MCF 10A (cell line): ENCODE measurements around the gene LMF2. TPM values are rescaled to one million over a fixed set of nuclear protein-coding genes. Genes with fewer than 3 reads are reported as not detected.

ENCODE experiments used
- BruUV-seq: library from RNA; stranded (reverse); fragments of 400-500 nt; replicated peaks from 2 replicates; lab custom pipeline; 2021; lab: Mats Ljungman, UMichigan
- CTCF ChIA-PET: fragments of 300-600 bp; sonication (Branson Sonifier 250); formaldehyde crosslinking; extraction: SDS; loops from one replicate; lab custom pipeline; 2021; ENCODE audit warnings: antibody characterized with exemption, inconsistent platforms; lab: Yijun Ruan, JAX
- POLR2A ChIA-PET: fragments of 300-600, 350-650 bp; sonication (Branson Sonifier 250); formaldehyde crosslinking; extraction: SDS; loops from one replicate; lab custom pipeline; 2020; ENCODE audit warnings: antibody characterized with exemption, inconsistent platforms; lab: Yijun Ruan, JAX
- DNase-seq: peaks from one replicate; pipeline ENCODE4 v3.0.0-alpha.2; 2018; ENCODE audit not compliant: unreplicated experiment
- H3K27ac Mint-ChIP-seq: one replicate; pipeline ENCODE4 v1.8.0; 2022; ENCODE audit warnings: mild to moderate bottlenecking, low read depth, mixed read lengths; ENCODE audit not compliant: unreplicated experiment
- H3K27me3 Mint-ChIP-seq: one replicate; pipeline ENCODE4 v1.8.0; 2022; ENCODE audit warnings: mixed read lengths; ENCODE audit not compliant: insufficient read depth, unreplicated experiment
- H3K36me3 Mint-ChIP-seq: one replicate; pipeline ENCODE4 v1.8.0; 2022; ENCODE audit warnings: mild to moderate bottlenecking, moderate library complexity, mixed read lengths; ENCODE audit not compliant: insufficient read depth, unreplicated experiment
- H3K4me1 Mint-ChIP-seq: one replicate; pipeline ENCODE4 v1.8.0; 2022; ENCODE audit warnings: mixed read lengths; ENCODE audit not compliant: insufficient read depth, unreplicated experiment
- H3K4me3 Mint-ChIP-seq: one replicate; pipeline ENCODE4 v1.8.0; 2022; ENCODE audit warnings: mild to moderate bottlenecking, moderate library complexity, mixed read lengths; ENCODE audit not compliant: unreplicated experiment
- H3K9me3 Mint-ChIP-seq: one replicate; pipeline ENCODE4 v1.8.0; 2022; ENCODE audit warnings: mixed read lengths; ENCODE audit not compliant: unreplicated experiment
- CTCF ChIP-seq: fragments of 200-600 bp; IDR thresholded peaks from one replicate; pipeline ENCODE4 v1.8.0; 2022; ENCODE audit warnings: antibody characterized with exemption, mild to moderate bottlenecking; ENCODE audit not compliant: unreplicated experiment
- intact Hi-C: fragments of 100-400 bp; cut with micrococcal nuclease; formaldehyde crosslinking; loops from 2 replicates; pipeline ENCODE4 v1.14.1; 2022
- total RNA-seq: library from RNA; stranded (reverse); gene quantifications from 2 replicates; pipeline ENCODE4 v1.2.3, GENCODE V29; 2022

LMF2 gene
- total RNA-seq, 1 experiment from 2014 or later = 50.9 TPM

- H3K9me3 Mint-ChIP-seq = no peaks in the 10 kb centered on the region
- intact Hi-C loops = no loop called here
- no peak overlapping the region for H3K4me3 Mint-ChIP-seq
- BruUV-seq = no TSS peak
- peaks cover 7% of the 10 kb centered on the region for H3K4me1 Mint-ChIP-seq
- ChIA-PET CTCF (no interaction called here), POLR2A (interaction anchor here (0.6 to 0.7 kb wide), 2 partner anchors 17 to 32 kb away, joined by 3 read pairs; no protein-coding TSS in a partner anchor)
- no peaks in the 10 kb centered on the region for H3K27me3 Mint-ChIP-seq
- H3K27ac Mint-ChIP-seq = no peak overlapping the region
- no peak for TF ChIP-seq CTCF
- no peak for DNase-seq
- no peaks in the 10 kb centered on the region for H3K36me3 Mint-ChIP-seq
Measured at GRCh38 chr22:50548040-50548920, 40.8 kb upstream of the LMF2 start.

GRCh38 chr22:50547263-50547985, 39.9 kb upstream of the LMF2 start:
- no peak for DNase-seq
- Mint-ChIP-seq H3K27ac (no peak overlapping the region), H3K27me3 (no peaks in the 10 kb centered on the region), H3K36me3 (no peaks in the 10 kb centered on the region), H3K9me3 (no peaks in the 10 kb centered on the region), H3K4me3 (no peak overlapping the region), H3K4me1 (peaks cover 11% of the 10 kb centered on the region)
- ChIA-PET CTCF (interaction anchor here (1.2 kb wide), 1 partner anchor 143 kb away, joined by 3 read pairs; no protein-coding TSS in a partner anchor), POLR2A (interaction anchor here (0.6 to 0.7 kb wide), 2 partner anchors 17 to 31 kb away, joined by 3 read pairs; no protein-coding TSS in a partner anchor)
- intact Hi-C loops = no loop called here
- TF ChIP-seq CTCF = no peak
- BruUV-seq = no TSS peak

GRCh38 chr22:50546326-50547262, 39.1 kb upstream of the LMF2 start:
- H3K4me1 Mint-ChIP-seq = peaks cover 20% of the 10 kb centered on the region
- no peak overlapping the region for H3K27ac Mint-ChIP-seq
- DNase-seq = no peak
- intact Hi-C loops = no loop called here
- no peaks in the 10 kb centered on the region for H3K36me3 Mint-ChIP-seq
- no TSS peak for BruUV-seq
- H3K9me3 Mint-ChIP-seq = no peaks in the 10 kb centered on the region
- CTCF ChIA-PET = interaction anchor here (1.2 kb wide), 1 partner anchor 144 kb away, joined by 3 read pairs; no protein-coding TSS in a partner anchor
- no peak overlapping the region for H3K4me3 Mint-ChIP-seq
- no peak for TF ChIP-seq CTCF
- no peaks in the 10 kb centered on the region for H3K27me3 Mint-ChIP-seq
- POLR2A ChIA-PET = interaction anchor here (2.1 kb wide), 1 partner anchor 21 kb away, joined by 13 read pairs; the partner anchor contains the start of gene SCO2
